Renal cortex interstitium (tissue), 11 donors: Measurements from ENCODE around the gene TOP1. TPM values are rescaled to one million over a fixed set of nuclear protein-coding genes. Genes with fewer than 3 reads are reported as not detected.
A peak's percentile ranks its signal among the peaks of the same experiment; 100 is the strongest.

Experiments used
- DNase-seq, 11 donors: peaks; one replicate each; pipeline ENCODE4 v3.0.0-alpha.2; 2013; ENCODE audit warnings: low read depth in 9 of 11, low spot score in 4 of 11; ENCODE audit errors: extremely low read depth in 1 of 11
- polyA plus RNA-seq, 3 donors: library from polyadenylated mRNA; unstranded; fragments of 120-200 nt; gene quantifications; one replicate each; pipeline ENCODE4 v1.2.1, GENCODE V29; 2013; ENCODE audit not compliant: insufficient read length in 3 of 3

The TOP1 gene
- polyA plus RNA-seq, 3 donors, result 102 to 124 (median 115) TPM

DNA sequence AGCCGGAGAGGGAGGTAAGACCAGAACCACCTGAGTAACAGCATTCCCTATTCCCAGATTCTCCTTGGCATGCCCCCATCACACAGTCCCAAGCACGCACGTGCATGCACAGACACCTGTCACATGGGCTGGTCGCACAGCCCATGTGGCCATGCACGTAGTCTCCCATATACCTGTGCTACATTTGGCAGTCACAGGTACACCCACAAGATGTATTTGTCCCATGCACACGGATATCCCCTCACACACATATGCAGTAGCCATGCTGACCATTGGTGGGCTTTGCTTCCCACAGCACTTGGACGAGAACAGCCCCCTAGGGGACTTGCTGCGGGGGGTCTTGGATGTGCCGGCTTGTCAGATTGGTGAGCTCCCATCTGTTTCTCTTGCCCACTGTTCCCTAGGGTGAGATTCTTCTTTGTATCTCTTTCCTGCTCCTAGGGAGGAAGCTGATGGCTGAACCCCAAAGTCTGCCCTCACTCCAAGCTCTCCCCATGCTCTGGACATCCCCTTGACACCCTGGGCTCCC, 140.6 kb downstream of the TOP1 start:
- no peak for DNase-seq

GRCh38 chr20:41169791-41170351, 141.2 kb downstream of the TOP1 start:
- DNase-seq, result no peak

DNA sequence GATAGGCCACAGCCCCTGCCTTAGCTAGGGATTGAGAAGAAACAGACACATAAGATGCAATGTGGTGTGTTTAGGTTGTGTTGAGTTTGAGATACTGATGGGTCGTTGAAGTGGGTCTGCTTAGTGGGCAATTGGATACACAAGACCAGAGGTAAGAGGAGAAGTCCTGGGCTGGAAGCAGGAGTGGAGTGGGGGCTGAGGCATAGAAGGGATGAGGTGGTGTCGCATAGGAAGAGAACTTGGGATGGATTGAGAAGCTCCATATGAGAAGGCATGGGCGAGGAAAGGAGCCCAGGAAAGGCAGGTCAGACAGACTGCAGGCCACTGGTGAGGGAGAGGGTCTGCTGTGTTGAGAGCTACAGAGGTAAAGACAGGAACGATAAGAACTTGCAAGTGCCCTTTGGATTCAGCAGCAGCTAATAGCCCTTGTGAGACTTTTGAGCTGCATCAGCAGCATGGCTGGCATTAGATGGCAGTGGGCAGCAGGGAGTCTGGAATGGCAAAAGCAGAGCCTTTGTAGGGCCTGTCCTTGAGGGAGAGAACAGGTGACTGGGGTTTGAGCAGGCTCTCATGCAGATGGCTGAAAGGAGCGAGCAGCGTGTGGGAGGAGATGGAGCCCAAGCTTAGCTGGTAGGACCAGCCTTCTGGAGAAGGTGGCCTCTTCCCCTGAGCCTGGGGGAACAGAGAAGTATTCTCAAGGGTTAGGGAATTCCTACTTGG, 141.9 kb downstream of the TOP1 start:
- no peak for DNase-seq

DNA sequence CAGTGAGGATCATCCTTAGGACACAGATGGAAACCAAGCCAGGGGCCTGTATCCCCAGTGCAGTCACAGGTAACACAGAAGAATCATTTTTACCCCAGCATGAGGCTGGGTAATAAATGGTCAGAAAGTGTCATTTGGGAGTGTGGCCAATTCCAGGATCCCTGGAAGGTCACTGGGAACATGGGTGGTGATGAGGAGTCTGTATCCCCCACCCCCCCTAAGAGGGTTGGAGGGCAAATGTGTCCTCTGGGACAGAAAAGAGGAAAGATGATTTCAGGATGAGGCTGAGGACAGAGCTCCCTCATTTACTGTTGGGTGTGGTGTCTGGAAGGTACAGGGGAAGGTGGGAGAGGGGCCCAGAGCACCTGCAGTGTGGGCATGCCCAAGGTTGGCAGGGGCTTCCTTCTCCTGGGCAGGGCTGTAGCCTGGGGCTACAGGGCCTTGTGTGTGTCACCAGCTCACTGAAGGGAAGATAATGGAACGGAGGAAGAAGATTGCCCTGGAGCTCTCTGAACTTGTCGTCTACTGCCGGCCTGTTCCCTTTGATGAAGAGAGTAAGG, 143.2 kb downstream of the TOP1 start:
- no peak for DNase-seq

DNA sequence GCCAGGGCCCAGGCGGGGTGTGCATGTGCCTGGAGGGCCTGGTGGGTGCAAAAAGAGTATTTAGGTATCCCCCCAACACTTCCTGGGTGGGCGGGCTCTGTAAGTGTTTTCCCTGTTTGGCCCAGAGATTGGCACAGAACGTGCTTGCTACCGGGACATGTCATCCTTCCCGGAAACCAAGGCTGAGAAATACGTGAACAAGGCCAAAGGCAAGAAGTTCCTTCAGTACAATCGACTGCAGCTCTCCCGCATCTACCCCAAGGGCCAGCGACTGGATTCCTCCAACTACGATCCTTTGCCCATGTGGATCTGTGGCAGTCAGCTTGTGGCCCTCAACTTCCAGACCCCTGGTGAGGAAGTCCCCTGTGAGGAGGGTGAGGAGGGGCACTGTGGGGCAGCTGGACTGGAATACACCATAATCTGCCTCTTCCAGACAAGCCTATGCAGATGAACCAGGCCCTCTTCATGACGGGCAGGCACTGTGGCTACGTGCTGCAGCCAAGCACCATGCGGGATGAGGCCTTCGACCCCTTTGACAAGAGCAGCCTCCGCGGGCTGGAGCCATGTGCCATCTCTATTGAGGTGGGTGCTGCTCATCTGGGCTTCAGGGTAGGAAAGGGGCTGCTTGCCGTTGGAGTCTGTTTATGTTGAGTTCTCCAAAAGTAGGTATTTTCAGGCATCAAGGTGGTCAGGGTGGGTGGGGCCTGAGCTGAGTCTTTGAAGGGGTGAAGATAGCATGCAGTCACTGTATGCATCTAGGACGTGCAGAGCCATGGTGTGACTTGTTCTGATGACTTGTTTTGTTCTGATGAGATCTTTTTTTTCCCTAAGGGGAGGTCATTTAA, 143.9 kb downstream of the TOP1 start:
- DNase-seq, result no peak

DNA sequence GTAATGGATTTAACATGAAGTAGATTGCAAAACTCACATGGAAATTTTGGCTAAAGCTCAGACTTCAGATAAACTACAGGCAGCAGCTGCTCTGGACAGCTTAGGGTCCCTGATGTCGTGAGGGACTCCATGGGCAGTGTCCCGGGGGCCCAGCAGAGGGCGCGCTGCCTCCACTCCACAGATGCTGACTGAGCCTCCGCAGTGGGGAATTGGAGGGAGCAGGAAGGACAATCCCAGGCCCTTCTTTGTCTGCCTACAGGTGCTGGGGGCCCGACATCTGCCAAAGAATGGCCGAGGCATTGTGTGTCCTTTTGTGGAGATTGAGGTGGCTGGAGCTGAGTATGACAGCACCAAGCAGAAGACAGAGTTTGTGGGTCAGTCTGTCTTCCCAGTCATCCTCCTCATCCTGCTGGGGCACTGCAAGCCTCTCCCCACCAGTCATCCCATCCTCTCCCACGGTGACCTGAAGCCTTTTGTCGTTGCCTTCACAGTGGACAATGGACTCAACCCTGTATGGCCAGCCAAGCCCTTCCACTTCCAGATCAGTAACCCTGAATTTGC, 144.6 kb downstream of the TOP1 start:
- peak; percentile 46 to 76 (median 71) for DNase-seq

DNA sequence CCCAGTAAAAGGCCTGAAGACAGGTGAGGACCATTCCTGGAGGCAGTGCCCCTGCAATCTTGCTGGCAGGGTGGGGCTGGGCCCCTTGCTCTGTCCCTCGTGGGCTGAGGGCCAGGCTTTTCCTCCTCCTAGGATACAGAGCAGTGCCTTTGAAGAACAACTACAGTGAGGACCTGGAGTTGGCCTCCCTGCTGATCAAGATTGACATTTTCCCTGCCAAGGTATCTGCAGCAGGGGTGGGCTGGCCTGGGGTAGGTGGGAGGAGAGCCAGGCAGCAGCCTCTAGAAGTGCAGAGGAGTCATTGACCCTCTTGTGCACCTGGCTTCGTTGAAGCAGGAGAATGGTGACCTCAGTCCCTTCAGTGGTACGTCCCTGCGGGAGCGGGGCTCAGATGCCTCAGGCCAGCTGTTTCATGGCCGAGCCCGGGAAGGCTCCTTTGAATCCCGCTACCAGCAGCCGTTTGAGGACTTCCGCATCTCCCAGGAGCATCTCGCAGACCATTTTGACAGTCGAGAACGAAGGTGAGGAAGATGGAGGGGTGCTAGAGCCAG, 145.2 kb downstream of the TOP1 start:
- no peak for DNase-seq

Other genes starting within 250 kb of the TOP1 start
- 100 to 1,000 TPM; 144 to 202 (median 174) TPM for gene PLCG1, start 108.7 kb downstream of the TOP1 start, polyA plus RNA-seq